K562 (cell line): ENCODE results near the gene RALGAPA2. TPM values are rescaled to one million over a fixed set of nuclear protein-coding genes. Genes with fewer than 3 reads are reported as not detected.

Source experiments
- ATAC-seq: fragments of 200-7000 bp; cut with Tn5 transposase; 3 replicates; pipeline ENCODE4 v1.9.1; 2020; ENCODE audit warnings: moderate library complexity
- BruUV-seq: library from RNA; stranded (reverse); fragments of 400-500 nt; replicated peaks from 2 replicates; lab custom pipeline; 2021; lab: Mats Ljungman, UMichigan
- CTCF ChIA-PET: fragments of 300-600 bp; formaldehyde crosslinking; extraction: SDS; loops from one replicate; lab custom pipeline; 2021; ENCODE audit warnings: low intra/inter-chr PET ratio; lab: Yijun Ruan, JAX
- POLR2A ChIA-PET: fragments of 300-600, 350-650 bp; sonication (Branson Sonifier 250); formaldehyde crosslinking; extraction: SDS; loops from one replicate; lab custom pipeline; 2021; ENCODE audit warnings: antibody characterized with exemption, inconsistent platforms; lab: Yijun Ruan, JAX
- DNase-seq, 4 experiments: peaks; one replicate each; pipeline versions ENCODE4 v3.0.0 to v3.0.0-alpha.2; 2011 to 2018; ENCODE audit warnings: low spot score in 3 of 4, mixed read lengths in 3 of 4; ENCODE audit errors: extremely low read depth in 1 of 4
- FAIRE-seq: peaks from 2 replicates; lab custom pipeline; 2011; peaks lifted over from hg19 to GRCh38; lab: Jason Lieb, UNC
- H2AFZ ChIP-seq: 2 replicates; pipeline ENCODE4 v1.6.0; 2011; ENCODE audit warnings: low read depth, low read length, control low read depth, inconsistent platforms
- H3K27ac ChIP-seq: fragments of 200-600 bp; 3 replicates; pipeline ENCODE4 v1.8.0; 2011; ENCODE audit warnings: low read depth, mild to moderate bottlenecking, control low read depth, inconsistent platforms, low read length, moderate library complexity, mixed read lengths; ENCODE audit errors: extremely low read depth
- H3K27me3 ChIP-seq, 2 experiments: fragments of 300-600 bp in 1 of 2; 2 replicates in 1 of 2; 3 replicates in 1 of 2; pipeline versions ENCODE4 v1.6.0 to v1.8.0; 2011; ENCODE audit warnings: inconsistent platforms in 2 of 2, low read length in 2 of 2, mild to moderate bottlenecking in 1 of 2, mixed read lengths in 1 of 2, moderate library complexity in 1 of 2; ENCODE audit not compliant: control insufficient read depth in 2 of 2, insufficient read depth in 2 of 2
- H3K36me3 ChIP-seq: fragments of 300-600 bp; 3 replicates; pipeline ENCODE4 v1.8.0; 2011; ENCODE audit warnings: mild to moderate bottlenecking, low read length, inconsistent platforms; ENCODE audit not compliant: control insufficient read depth, insufficient read depth
- H3K4me1 ChIP-seq, 2 experiments: fragments of 200-600 bp in 1 of 2; replicated peaks in 1 of 2; 2 replicates in 1 of 2; 3 replicates in 1 of 2; pipeline versions ENCODE4 v1.5.1 to v1.8.0; 2011; ENCODE audit warnings: inconsistent platforms in 2 of 2, low read length in 2 of 2, mild to moderate bottlenecking in 1 of 2, mixed read lengths in 1 of 2, moderate library complexity in 1 of 2; ENCODE audit not compliant: control insufficient read depth in 2 of 2, insufficient read depth in 2 of 2
- H3K4me2 ChIP-seq: 2 replicates; pipeline ENCODE4 v1.6.1; 2011; ENCODE audit warnings: low read length, control low read depth, inconsistent platforms, mixed read lengths; ENCODE audit not compliant: insufficient read depth
- H3K4me3 ChIP-seq: fragments of 200-600 bp; sonication (generic), shearing (Covaris generic); 2 replicates; pipeline ENCODE4 v1.5.1; 2016; ENCODE audit warnings: control low read depth, inconsistent platforms
- H3K79me2 ChIP-seq: fragments of 200-600 bp; 3 replicates; pipeline ENCODE4 v1.8.0; 2011; ENCODE audit warnings: low read length, inconsistent platforms; ENCODE audit not compliant: control insufficient read depth, insufficient read depth
- H3K9ac ChIP-seq, 2 experiments: 2 replicates each; pipeline versions ENCODE4 v1.6.0 to v1.6.1; 2011; ENCODE audit warnings: low read depth in 2 of 2, low read length in 2 of 2, control low read depth in 1 of 2, inconsistent platforms in 1 of 2, mild to moderate bottlenecking in 1 of 2, mixed read lengths in 1 of 2; ENCODE audit not compliant: insufficient read depth in 1 of 2
- H3K9me1 ChIP-seq: one replicate; pipeline ENCODE4 v1.6.0; 2011; ENCODE audit warnings: inconsistent platforms, mild to moderate bottlenecking, low read length, moderate library complexity; ENCODE audit not compliant: control insufficient read depth, insufficient read depth
- H3K9me3 ChIP-seq: replicated peaks from 2 replicates; pipeline ENCODE4 v1.5.1; 2011; ENCODE audit warnings: low read depth, low read length, inconsistent platforms; ENCODE audit not compliant: control insufficient read depth, insufficient read depth
- H4K20me1 ChIP-seq: replicated peaks from 2 replicates; pipeline ENCODE4 v1.6.1; 2011; ENCODE audit warnings: low read length, inconsistent platforms, mixed read lengths; ENCODE audit not compliant: control insufficient read depth, insufficient read depth
- ARNT ChIP-seq, 2 experiments: fragments of 450-650 bp; IDR thresholded peaks; 2 replicates each; pipeline ENCODE4 v1.6.1; 2016; ENCODE audit warnings: mild to moderate bottlenecking in 1 of 2
- PRMT5 ChIP-seq: sonication (generic); formaldehyde crosslinking; IDR thresholded peaks from 2 replicates; pipeline ENCODE4 v1.5.0; 2020; ENCODE audit warnings: missing genetic modification reagents
- PTBP1 ChIP-seq: fragments of 200-400 bp; formaldehyde crosslinking; IDR thresholded peaks from 2 replicates; pipeline ENCODE4 v1.6.1; 2017; ENCODE audit warnings: low read depth, low read length
- PTRF ChIP-seq: fragments of 450-650 bp; IDR thresholded peaks from 2 replicates; pipeline ENCODE4 v1.6.1; 2016; ENCODE audit warnings: mild to moderate bottlenecking, missing genetic modification characterization, missing compliant biosample characterization
- SMARCE1 ChIP-seq: fragments of 450-650 bp; IDR thresholded peaks from 2 replicates; pipeline ENCODE4 v1.7.1; 2016; ENCODE audit warnings: mild to moderate bottlenecking
- U2AF2 ChIP-seq: fragments of 200-400 bp; formaldehyde crosslinking; optimal IDR thresholded peaks from 2 replicates; pipeline ENCODE3; 2017; ENCODE audit warnings: low read depth, mild to moderate bottlenecking, low read length
- ZEB2 ChIP-seq: fragments of 450-650 bp; IDR thresholded peaks from 2 replicates; pipeline ENCODE4 v1.6.1; 2016
- ZNF766 ChIP-seq: fragments of 200-800 bp; sonication (Bioruptor generic); conservative IDR thresholded peaks from 2 replicates; pipeline ENCODE4 v1.6.1; 2016; ENCODE audit warnings: missing genetic modification characterization, missing compliant biosample characterization
- WGBS: fragments of 100-300 bp; shearing (Covaris generic); methylation state at CpG from one replicate; pipeline ENCODE4 v1.1.6; 2016; ENCODE audit warnings: low coverage, mixed read lengths; ENCODE audit not compliant: insufficient coverage; ENCODE audit errors: missing lambda C conversion rate; 5-methylcytosine and 5-hydroxymethylcytosine counted together
- in situ Hi-C: fragments of 300-500 bp; cut with MboI; formaldehyde crosslinking; loops from 4 replicates; pipeline ENCODE4 v1.15.0; 2018; ENCODE audit warnings: inconsistent platforms, mixed read lengths
- intact Hi-C: fragments of 100-400 bp; cut with micrococcal nuclease; formaldehyde crosslinking; loops from 2 replicates; pipeline ENCODE4 v1.14.2; 2022
- polyA plus RNA-seq, 8 experiments: library from polyadenylated mRNA; depleted of rRNA in 4 of 8; stranded (reverse) in 5 of 8; unstranded in 3 of 8; fragments of >200 nt; fragmentation: Nextera tagmentation in 2 of 8; fragmentation: Illumina TruSeq in 1 of 8; extraction: Ambion mirVana in 2 of 8; extraction: Trizol in 1 of 8; gene quantifications; 2 replicates each; pipeline versions ENCODE4 v1.2.1 to v1.2.3, GENCODE V29; 2011 to 2014; ENCODE audit warnings: inconsistent platforms in 1 of 8, missing spikeins in 1 of 8
- total RNA-seq, 7 experiments: library from RNA; depleted of rRNA in 6 of 7; stranded (reverse); fragments of >200 nt in 6 of 7; fragmentation: Illumina TruSeq in 2 of 7; extraction: Trizol in 2 of 7; gene quantifications; 2 replicates each; pipeline versions ENCODE4 v1.2.1 to v1.2.3, GENCODE V29; 2011 to 2021; ENCODE audit warnings: low replicate concordance in 1 of 7
- TF ChIP-seq, protein P1 (sequence below): conservative IDR thresholded peaks from 2 replicates; pipeline ENCODE4 v1.6.1; 2011; ENCODE audit warnings: low read depth, mild to moderate bottlenecking, low read length; ENCODE audit not compliant: control insufficient read depth
- TF ChIP-seq, protein P2 (sequence below): fragments of 450-650 bp; IDR thresholded peaks from 2 replicates; pipeline ENCODE4 v1.6.1; 2016; ENCODE audit warnings: mild to moderate bottlenecking

Gene RALGAPA2
- total and polyA plus RNA-seq, 9 of the 15 experiments (the other 6 are each of a cell fraction or from before 2014, with no cell fraction given) = 0.35 to 2.7 (median 1.4) TPM

DNA sequence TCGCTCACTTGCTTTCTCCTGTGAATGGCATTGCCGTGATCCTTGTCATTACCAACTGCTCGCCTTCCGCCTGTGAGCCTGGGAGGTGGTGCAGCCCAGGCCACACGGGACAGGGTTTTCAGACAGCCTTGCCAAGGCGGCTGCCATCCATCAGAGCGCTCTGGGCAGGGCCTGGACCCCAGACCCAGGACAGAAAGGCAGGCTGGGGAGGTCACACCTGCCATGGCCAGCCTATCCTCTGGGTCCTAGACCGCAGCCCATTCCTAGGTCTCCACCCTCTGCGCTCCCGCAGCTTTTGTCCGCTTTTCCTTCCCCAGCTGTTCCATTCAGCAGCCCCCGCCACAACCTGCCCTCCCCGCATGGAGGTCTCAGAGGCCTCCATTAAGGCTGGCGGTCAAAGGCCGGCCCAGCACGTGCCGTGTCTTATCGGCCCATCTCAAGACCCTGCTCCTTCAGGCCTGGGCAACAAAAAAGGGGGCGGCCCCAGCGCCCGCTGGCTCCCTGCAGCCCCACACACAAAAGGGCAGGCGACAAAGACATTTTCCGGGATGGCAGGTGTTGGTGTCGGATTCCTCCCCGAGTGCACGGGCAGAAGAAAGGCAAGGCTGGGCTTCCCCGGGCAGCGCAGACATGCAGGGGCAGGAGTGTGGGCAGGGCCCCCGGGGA is 316.4 kb downstream of the RALGAPA2 start:
- Histone ChIP-seq H3K9me3 (no peaks in the 10 kb centered on the region), H2AFZ (no peak overlapping the region), H3K79me2 (no peaks in the 10 kb centered on the region), H3K4me3 (no peak overlapping the region), H3K27me3 (peaks cover 0 to 24% of the 10 kb centered on the region in 2 experiments; a peak in 3 of 5 replicates), H3K36me3 (no peaks in the 10 kb centered on the region), H3K27ac (no peak overlapping the region), H4K20me1 (no peaks in the 10 kb centered on the region), H3K4me1 (peaks cover 0 to 10% of the 10 kb centered on the region in 2 experiments; a peak in 4 of 5 replicates), H3K9ac (no peak overlapping the region), H3K4me2 (no peak overlapping the region), H3K9me1 (no peaks in the 10 kb centered on the region)
- ChIA-PET CTCF (interaction anchor here (0.7 kb wide), 1 partner anchor 321 kb away, joined by 3 read pairs; no protein-coding TSS in a partner anchor), POLR2A (no interaction called here)
- DNase-seq (no peak), ATAC-seq (no peak), FAIRE-seq (no peak)
- TF ChIP-seq ZNF766 (CRISPR knock-in tag) (no peak), ZEB2 (no peak), ARNT (IDR thresholded peaks at IDR 0.05) (no peak), U2AF2 (no peak), PTBP1 (no peak), PTRF (tag) (no peak), SMARCE1 (no peak), PRMT5 (CRISPR knock-in tag) (no peak)
- TF ChIP-seq, protein P1, sequence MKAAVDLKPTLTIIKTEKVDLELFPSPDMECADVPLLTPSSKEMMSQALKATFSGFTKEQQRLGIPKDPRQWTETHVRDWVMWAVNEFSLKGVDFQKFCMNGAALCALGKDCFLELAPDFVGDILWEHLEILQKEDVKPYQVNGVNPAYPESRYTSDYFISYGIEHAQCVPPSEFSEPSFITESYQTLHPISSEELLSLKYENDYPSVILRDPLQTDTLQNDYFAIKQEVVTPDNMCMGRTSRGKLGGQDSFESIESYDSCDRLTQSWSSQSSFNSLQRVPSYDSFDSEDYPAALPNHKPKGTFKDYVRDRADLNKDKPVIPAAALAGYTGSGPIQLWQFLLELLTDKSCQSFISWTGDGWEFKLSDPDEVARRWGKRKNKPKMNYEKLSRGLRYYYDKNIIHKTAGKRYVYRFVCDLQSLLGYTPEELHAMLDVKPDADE = no peak
- TF ChIP-seq, protein P2, sequence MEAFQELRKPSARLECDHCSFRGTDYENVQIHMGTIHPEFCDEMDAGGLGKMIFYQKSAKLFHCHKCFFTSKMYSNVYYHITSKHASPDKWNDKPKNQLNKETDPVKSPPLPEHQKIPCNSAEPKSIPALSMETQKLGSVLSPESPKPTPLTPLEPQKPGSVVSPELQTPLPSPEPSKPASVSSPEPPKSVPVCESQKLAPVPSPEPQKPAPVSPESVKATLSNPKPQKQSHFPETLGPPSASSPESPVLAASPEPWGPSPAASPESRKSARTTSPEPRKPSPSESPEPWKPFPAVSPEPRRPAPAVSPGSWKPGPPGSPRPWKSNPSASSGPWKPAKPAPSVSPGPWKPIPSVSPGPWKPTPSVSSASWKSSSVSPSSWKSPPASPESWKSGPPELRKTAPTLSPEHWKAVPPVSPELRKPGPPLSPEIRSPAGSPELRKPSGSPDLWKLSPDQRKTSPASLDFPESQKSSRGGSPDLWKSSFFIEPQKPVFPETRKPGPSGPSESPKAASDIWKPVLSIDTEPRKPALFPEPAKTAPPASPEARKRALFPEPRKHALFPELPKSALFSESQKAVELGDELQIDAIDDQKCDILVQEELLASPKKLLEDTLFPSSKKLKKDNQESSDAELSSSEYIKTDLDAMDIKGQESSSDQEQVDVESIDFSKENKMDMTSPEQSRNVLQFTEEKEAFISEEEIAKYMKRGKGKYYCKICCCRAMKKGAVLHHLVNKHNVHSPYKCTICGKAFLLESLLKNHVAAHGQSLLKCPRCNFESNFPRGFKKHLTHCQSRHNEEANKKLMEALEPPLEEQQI = no peak
- in situ Hi-C loops = no loop called here
- intact Hi-C loops = no loop called here
- BruUV-seq = no TSS peak
- WGBS = 8% methylated on average over 18 of the region's 29 CpGs
